ENCODE measurements around the gene RNF112.

DNA sequence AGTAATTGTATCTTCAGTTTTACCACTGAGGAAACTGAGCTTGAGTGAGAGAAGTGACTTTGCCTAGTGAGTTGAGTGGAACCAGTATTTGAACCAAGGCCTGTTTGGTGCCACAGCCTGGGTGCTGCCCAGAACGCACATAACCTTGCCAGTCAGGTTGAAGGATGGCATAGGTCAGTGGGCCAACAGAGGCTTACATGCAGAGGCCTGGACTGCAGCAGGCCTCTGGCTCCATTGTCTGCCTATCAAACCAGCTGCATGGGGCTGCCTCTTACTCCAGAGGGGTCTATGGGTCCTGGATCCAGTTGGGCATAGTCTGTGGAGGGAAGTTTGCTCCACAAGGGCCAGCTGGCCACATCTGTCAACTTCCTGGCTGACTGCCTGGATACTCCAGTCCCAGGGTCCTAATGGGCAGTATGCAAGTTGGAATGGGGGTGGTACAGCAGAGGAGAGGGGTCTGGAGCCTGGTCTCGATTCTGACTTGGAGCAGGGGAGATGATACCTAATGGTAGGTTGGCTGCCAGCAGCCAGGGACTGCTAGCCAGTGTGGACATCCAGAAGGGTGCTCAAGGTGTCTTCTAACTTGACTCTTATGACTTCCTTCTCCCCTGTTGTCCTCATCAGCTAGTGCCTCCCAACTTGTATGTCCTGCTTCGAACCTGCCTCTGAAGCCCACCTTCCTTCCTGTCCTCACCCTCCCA, 11.1 kb upstream of the RNF112 start:
- TF ChIP-seq, protein P1, sequence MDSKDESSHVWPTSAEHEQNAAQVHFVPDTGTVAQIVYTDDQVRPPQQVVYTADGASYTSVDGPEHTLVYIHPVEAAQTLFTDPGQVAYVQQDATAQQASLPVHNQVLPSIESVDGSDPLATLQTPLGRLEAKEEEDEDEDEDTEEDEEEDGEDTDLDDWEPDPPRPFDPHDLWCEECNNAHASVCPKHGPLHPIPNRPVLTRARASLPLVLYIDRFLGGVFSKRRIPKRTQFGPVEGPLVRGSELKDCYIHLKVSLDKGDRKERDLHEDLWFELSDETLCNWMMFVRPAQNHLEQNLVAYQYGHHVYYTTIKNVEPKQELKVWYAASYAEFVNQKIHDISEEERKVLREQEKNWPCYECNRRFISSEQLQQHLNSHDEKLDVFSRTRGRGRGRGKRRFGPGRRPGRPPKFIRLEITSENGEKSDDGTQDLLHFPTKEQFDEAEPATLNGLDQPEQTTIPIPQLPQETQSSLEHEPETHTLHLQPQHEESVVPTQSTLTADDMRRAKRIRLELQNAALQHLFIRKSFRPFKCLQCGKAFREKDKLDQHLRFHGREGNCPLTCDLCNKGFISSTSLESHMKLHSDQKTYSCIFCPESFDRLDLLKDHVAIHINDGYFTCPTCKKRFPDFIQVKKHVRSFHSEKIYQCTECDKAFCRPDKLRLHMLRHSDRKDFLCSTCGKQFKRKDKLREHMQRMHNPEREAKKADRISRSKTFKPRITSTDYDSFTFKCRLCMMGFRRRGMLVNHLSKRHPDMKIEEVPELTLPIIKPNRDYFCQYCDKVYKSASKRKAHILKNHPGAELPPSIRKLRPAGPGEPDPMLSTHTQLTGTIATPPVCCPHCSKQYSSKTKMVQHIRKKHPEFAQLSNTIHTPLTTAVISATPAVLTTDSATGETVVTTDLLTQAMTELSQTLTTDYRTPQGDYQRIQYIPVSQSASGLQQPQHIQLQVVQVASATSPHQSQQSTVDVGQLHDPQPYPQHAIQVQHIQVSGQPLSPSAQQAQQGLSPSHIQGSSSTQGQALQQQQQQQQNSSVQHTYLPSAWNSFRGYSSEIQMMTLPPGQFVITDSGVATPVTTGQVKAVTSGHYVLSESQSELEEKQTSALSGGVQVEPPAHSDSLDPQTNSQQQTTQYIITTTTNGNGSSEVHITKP (tag by site-specific recombination; IDR thresholded peaks at IDR 0.05): 0 out of 2 replicates have a peak, but pooled peaks have one; percentile 16
- TF ChIP-seq, protein P2, sequence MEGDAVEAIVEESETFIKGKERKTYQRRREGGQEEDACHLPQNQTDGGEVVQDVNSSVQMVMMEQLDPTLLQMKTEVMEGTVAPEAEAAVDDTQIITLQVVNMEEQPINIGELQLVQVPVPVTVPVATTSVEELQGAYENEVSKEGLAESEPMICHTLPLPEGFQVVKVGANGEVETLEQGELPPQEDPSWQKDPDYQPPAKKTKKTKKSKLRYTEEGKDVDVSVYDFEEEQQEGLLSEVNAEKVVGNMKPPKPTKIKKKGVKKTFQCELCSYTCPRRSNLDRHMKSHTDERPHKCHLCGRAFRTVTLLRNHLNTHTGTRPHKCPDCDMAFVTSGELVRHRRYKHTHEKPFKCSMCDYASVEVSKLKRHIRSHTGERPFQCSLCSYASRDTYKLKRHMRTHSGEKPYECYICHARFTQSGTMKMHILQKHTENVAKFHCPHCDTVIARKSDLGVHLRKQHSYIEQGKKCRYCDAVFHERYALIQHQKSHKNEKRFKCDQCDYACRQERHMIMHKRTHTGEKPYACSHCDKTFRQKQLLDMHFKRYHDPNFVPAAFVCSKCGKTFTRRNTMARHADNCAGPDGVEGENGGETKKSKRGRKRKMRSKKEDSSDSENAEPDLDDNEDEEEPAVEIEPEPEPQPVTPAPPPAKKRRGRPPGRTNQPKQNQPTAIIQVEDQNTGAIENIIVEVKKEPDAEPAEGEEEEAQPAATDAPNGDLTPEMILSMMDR (tag by site-specific recombination; IDR thresholded peaks at IDR 0.05): no peak
- TF ChIP-seq ZNF266 (tag by site-specific recombination; IDR thresholded peaks at IDR 0.05; ENCODE audit: low read depth): no peak
- TF ChIP-seq ZBTB21 (tag by site-specific recombination; IDR thresholded peaks at IDR 0.05): no peak
- TF ChIP-seq ZNF292 (tag by site-specific recombination; IDR thresholded peaks at IDR 0.05; ENCODE audit: borderline replicate concordance, low read depth): no peak

Data from HEK293 (cell line).